ENCODE results near the gene NBEA.
"Not testable (repeated sequence)": the region's sequence is repeated elsewhere in the genome, so short reads cannot be mapped to it uniquely, and the experiment has no call there.

Gene NBEA

DNA sequence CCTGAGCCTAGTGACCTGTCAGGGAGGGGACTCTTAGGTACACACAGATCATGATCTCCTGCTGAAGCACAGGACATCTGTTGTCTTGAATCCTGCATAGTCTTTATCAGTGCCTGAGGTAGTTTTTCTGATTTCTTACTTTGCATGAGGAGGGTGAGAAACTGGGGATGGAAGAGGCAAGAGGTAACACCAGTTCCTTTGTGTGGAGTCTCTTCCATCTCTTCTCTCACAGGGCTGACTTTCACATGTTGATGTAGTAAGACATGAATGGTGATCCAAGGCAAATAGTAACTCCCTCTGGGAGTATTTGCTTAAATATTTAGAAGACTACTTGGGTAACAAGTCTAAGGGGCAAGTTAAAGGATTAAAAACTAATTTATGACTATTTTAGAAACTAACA, 9.5 kb downstream of the NBEA start:
- DNase-seq, result no peak

DNA sequence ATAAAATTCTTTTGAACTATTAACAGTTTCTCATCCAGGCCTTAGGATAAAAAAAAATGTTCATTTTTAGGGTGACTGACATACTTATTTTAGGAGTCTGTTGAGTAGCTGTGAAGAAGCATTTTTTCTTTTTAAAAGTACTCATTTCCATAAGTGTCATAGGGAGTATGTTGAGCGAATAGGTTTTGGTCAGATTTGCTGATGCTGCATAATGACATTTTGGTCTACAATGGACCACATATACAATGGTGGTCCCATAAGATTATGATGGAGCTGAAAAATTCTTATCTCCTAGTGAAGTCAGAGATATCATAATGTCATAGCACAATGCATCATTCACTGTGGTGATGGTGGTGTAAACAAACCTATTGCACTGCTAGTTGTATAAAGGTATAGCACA, 17.4 kb downstream of the NBEA start:
- DNase-seq, result no peak

DNA sequence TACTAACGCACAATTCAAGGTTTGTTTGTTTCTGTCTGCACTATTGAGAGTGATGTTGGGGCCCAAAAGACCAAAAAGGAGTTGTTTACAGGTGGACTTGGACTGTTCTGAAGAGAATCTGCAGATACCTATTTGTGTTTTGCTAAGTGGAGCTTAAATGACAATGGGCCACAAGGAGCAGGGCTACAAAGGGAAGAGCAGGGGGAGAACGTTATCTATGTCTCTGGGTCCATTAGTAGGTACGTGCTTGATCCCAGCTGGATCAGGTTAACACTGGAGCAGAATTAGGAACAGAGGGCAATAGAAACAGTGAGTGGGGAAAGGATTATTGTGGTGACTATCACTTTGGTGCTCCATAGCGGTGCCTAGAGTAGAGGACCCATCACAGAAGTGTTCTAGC, 22.5 kb downstream of the NBEA start:
- no peak for DNase-seq

DNA sequence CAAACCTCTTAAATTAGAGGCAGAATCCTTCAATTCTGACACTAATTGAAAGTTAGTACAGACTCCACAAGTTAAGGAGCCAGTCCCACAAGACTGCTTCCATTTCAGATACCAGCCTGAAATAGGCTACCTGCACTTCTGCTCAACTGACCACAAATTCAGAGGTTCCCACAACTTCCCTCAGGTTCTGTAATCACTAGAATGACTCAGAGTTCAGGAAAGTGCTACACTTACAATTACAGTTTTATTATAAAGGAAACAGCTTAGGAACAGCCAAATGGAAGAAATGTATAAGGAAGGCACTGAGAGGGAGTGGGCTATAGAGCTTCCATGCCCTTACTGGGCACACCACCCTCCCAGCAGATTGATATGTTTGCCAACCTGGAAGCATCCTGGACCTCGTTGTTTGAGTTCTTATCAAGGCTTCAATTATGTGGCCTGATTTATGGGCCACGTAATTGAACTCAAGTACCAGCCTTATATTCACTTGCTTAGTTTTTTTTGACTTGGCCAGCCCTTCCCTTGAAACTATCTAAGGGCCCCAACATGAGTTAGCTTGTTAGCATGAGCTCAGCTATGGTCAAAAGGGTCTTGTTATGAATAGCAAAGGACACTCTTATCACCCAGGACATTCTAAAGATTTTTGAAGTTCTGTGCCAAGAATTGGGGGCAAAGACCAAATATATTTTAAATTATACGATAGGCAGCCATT, 25.9 kb downstream of the NBEA start:
- DNase-seq, result no peak

DNA sequence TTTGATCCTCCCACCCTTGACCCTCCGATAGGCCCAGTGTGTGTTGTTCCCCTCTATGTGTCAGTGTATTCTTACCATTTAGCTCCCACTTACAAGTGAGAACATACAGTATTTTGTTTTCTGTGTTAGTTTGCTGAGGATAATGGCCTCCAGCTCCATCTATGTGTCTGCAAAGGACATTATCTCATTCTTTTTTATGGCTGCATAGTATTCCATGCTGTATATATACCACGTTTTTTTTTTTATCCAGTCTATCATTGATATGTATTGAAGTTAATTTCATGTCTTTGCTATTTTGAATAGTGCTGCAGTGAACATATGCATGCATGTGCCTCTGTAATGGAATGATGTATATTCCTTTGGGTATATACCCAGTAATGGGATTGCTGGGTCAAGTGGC, 27.5 kb downstream of the NBEA start:
- DNase-seq, result not testable (repeated sequence)

DNA sequence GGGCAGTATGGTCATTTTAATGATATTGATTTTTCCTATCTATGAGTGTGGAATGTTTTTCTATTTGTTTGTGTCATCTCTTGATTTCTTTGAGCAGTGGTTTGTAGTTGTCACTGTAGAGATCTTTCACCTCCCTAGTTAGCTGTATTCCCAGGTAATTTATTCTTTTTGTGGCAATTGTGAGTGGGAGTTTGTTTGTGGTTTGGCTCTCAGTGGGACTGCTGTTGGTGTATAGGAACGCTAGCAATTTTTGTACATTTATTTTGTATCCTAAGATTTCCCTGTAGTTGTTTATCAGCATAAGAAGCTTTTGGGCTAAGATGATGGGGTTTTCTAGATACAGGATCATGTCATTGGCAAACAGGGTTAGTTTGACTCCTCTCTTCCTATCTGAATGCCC, 28.9 kb downstream of the NBEA start:
- no peak for DNase-seq

DNA sequence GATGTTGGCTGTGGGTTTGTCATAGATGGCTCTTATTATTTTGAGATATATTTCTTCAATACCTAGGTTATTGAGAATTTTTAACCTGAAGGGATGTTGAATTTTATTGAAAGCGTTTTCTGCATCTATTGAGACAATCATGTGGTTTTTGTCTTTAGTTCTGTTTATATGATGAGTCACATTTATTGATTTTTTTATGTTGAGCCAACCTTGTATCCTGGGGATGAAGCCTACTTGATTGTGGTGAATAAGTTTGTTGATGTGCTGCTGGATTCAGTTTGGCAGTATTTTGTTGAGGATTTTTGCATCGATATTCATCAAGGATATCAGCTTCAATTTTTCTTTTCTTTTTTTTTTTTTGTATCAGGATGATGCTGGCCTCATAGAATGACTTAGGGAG, 29.4 kb downstream of the NBEA start:
- DNase-seq, result no peak

DNA sequence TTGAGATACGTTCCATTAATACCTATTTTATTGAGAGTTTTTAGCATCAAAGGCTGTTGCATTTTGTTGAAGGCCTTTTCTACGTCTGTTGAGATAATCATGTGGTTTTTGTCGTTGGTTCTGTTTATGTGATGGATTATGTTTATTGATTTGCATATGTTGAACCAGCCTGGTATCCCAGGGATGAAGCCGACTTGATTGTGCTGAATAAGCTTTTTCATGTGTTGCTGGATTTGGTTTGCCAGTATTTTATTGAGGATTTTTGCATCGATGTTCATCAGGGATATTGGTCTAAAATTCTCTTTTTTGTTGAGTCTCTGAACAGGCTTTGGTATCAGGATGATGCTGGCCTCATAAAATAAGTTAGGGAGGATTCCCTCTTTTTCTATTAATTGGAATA, 43.1 kb downstream of the NBEA start:
- DNase-seq, result not testable (repeated sequence)

DNA sequence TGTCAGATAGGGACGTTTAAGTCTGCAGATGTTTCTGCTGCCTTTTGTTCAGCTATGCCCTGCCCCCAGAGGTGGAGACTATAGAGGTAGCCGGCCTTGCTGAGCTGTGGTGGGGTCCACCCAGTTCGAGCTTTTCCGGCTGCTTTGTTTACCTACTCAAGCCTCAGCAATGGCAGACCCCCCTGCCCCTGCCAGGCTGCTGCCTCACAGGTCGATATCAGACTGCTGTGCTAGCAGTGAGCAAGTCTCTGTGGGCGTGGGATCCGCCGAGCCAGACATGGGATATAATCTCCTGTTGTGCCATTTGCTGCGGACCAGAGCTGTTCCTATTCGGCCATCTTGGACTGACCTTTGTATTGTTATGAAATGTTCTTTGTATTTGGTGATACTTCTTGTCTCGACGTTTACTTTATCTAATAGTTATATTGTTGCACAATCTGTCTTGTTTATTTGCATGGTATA, 46.3 kb downstream of the NBEA start:
- DNase-seq, result no peak

DNA sequence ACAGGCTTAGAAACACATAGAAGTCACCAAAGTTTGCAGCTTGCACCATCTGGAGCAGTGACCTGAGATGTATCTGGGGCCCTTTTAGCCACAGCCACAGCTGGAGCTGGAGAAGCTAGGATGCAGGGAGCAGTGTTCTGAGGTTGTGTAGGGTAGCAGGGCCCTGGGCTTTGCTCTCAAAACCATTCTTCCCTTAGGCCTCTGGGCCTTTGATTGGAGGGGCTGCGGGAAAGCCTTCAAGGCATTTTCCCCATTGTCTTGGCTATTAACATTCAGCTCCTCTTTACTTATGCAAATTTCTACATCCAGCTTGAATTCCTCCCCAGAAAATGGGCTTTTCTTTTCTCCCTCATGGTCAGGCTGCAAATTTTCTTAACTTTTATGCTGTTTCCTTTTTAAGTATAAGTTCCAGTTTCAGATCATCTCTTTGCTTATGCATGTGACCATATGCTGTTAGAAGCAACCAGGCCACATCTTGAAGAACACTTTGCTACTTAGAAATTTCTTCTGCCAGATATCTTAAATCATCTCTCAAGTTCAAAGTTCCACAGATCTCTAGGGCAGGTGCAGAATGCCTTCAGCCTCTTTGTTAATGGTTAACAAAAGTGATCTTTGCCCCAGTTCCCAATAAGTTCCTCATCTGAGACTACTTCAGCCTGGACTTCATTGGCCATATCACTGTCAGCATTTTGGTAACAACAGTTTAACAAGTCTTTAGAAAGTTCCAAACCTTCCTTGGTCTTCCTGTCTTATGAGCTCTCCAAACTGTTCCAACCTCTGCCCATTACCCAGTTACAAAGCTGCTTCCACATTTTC, 48.5 kb downstream of the NBEA start:
- no peak for DNase-seq

DNA sequence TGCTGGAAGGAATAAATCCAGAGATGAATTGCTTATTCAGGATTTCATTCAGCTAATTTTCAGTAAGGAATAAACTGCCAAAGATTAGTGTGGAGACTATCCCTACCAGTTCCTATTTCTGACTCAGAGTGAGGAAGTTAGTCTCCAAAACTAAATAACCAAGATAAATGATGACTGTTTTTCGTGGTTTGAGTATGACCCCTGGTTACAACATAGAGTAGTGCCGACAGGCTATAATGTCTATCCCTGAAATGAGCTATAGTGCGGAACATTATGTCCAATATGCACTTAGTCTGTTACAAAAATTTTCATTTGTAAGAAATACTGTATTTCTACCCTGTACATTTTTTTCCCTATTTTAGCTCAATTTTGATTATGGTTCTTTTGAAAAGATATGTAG, 51.4 kb downstream of the NBEA start:
- no peak for DNase-seq

DNA sequence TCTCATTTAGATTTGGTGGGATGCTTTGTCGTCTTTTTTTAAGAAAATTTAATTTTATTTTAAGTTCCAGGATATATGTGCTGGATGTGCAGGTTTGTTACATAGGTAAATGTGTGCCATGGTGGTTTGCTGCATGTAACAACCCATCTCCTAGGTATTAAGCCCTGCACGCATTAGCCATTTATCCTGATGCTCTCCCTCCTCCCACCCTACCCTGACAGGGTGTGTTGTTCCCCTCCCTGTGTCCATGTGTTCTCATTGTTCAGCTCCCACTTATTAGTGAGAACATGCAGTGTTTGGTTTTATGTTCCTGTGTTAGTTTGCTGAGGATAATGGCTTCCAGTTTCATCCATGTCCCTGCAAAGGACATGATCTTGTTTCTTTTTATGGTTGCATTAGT, 61.7 kb downstream of the NBEA start:
- DNase-seq, result not testable (repeated sequence)

DNA sequence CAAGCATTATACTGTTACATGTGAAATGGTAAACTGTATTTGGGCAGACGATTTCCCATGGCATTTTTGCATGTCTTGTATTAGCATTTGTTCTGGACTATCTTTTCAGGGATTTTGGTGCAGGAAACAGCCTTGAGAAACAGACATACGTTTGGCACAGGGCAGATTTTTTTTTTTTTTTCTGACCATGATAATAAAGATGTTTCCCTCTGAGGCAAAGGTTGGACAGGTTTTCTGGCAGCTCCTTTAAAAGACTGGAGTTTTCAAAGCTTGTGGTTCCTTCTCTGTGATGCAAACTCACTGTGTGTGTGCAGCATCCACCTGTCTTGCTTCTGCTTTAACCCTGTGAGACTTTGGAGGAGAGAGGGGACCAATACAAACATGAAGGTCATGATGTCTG, 63.0 kb downstream of the NBEA start:
- no peak for DNase-seq

DNA sequence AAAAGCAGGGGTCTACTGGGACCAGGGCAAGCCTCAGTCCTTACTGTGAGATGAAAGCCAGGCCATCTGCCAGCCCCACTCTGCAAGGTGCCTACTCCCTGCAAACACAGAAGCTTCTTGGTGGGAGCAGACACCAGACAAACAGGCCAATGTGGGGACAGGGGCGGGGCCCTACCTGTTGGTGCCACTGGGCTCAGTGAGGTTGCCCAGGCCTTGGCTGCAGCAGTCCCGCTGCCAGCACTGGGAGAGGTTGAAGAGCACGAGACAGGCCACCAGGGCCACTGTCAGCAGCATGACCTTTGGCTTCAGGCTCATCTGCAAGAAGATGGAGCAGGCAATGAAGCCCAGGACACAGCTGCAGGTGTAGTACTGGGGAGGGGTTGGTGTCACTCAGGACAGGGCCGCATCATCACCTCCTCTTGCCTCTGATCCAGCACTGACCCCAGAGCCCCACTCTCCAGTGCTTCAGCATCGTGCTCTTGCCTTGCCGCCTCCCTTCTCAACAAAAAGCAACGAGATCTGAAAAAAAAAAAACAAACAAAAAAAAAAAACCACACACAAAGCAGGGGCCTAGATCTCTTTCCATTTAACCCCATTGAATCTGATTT, 72.6 kb downstream of the NBEA start:
- no peak for DNase-seq

DNA sequence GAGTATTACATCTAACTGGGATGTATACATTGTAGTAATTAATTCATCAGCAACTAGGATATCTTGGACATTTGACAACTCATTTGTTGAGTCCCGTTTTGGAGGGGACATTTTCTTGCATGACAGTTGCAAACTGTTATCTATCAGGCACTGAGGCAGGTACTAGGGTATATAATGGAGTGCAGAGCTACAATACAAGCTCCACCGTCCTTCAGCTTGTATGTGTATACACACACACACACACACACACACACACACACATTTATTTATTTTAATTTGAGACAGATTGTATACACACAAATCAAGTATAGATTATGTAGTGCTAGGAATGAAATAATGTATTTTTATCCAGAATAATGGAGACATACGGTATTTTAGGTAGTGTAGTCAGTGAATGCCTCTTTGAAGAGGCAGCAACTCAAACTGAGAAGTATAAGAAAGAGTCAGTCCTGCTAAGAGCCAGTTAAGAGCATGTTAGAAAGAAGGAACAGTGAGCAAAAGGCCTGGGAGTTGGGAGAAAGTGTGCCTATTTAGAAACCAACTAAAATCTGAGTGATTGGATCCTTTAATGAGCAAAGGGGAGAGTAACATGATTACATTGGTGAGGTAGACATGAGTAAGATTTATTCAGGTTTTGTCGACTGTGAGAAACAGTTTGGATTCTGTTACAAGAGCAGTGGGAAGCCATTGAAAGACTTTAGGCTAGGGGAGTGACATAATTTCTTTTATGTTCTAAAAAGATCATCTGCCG, 74.5 kb downstream of the NBEA start:
- no peak for DNase-seq

DNA sequence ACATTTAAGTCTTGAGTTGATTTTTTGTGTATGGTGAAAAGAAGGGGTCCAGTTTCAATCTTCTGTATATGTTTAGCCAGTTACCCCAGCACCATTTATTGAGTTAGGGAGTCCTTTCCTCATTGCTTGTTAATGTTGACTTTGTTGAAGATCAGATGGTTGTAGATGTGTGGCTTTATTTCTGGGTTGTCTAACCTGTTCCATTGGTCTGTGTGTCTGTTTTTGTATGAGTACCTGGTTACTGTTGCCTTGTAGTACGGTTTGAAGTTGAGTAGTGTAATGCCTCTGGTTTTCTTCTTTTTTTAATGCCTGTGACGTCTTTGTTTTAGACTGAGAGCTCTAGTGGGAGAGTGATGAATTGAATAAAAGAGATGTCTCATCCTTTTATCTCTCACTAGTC, 83.2 kb downstream of the NBEA start:
- no peak for DNase-seq

DNA sequence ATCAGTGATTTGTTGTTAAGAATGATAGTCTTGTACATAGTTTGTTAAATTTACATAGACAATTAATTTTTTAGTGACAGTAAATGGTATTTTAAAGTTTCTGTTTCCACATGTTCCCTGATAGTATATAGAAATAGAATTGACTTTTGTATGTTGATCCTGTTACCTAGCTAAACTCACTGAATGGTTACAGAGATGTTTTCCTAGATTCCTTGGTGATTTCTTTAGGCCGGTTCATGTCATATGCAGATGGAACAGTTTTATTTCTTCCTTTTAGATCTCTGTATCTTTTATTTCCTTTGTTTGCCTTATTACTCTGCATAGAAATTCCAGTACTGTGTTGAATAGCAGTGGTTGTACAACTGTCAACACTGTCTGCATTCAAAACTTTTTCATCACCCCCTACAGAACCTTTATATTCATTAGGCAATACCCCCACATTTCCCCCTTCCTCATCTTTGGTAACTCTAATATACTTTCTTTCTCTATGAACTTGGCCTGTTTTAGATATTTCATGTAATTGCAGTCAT, 86.3 kb downstream of the NBEA start:
- DNase-seq, result no peak

DNA sequence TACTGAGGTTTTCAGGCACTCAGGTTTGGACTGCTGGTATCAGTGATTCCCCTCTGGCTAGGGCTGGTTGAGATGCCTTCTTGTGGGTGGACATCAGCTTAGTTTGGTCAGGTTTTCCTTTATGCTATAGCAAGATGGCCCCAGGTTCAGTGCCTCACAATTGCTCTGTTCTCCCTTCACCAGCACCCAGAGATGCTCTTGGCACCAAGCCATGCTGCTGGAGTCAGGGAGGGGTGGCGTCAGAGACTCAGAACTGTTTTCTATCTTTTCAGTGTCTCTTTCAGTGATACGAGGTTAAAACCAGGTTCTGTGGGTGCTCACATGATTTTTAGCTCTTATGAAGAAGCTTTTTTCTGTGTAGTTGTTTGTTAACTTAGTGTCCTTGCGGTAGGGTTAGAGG, 96.9 kb downstream of the NBEA start:
- DNase-seq, result no peak

DNA sequence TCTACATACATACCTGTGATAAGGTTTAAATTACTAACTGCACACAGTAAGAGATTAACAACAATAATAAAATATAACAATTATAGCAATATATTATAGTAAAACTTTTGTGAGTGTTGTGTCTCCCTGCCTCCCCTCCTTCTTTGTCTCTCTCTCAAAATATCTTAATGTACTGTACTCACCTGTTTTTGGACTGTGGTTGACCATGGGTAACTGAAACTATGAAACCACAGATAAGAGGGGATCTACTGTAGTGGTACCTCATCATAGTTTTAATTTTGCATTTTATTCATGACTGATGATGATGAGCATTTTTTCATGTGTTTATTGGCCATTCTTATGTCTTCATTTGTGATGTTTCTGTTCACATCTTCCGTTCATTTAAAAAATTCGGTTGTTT, 104.5 kb downstream of the NBEA start:
- DNase-seq, result no peak

DNA sequence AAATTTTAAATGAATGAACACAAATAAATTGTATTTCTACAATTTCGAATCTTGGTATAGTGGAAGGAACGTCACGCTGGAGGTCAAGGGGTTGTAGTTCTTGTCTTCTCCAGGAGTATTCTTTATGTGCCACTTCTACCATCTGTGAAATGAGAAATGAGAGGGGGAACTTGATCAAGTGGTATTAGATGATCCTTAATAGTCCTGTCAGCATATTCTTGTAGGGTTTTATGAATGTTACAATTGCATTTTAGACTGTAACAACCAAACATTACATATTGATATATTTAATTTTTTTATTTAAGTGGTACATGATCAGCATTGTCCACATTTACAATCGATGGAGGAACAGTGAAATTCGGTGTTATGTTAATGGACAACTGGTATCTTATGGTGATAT, 113.6 kb downstream of the NBEA start:
- no peak for DNase-seq

DNA sequence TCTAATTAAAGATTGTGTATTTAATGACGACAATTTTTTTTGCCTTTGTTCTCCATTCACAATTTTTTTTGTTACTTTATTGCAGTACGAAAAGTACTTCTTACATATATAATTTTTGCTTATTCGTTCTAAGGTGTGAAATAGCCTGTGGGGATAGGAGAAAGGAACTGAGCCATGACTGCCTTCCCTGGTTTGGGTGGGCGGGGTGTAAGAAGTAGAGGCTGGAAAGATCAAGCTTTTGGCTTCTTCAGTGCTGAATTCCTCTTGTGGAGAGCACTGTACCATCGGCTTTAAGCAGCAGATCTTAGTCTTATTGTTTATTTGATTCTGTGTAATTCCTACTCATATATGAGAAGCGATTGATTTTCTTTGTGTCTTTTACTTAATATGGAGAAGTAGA, 115.8 kb downstream of the NBEA start:
- no peak for DNase-seq

DNA sequence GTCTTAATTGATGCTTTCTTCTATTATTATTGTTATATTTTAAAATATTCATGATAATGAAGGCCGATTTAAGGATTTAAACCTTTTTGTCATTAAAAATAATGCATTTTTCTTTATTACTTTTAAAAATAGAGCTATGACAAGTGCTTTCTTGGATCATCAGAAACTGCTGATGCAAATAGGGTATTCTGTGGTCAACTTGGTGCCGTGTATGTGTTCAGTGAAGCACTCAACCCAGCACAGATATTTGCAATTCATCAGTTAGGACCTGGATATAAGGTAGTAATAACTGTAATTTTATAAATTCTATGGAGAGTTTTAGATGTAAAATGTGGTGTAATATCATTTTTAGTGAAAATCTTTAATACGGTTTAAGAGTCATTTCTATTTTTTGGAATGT, 116.5 kb downstream of the NBEA start:
- DNase-seq, result not testable (repeated sequence)

DNA sequence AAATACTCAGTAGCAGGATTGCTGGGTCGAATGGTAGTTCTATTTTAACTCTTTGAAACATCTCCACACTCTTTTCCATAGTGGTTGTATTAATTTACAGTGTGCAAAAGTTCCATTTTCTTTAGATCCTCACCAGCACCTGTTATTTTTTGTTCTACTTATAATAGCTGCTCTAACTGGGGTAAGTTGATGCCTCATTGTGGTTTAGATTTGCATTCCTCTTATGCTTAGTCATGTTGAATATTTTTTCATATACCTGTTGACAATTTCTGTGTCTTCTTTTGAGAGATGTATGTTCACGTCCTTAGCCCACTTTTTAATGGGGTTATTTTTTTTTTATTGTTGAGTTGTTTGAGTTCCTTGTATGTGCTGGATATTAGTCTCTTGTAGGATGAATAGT, 144.6 kb downstream of the NBEA start:
- no peak for DNase-seq

Measured in CD4-positive, alpha-beta T cell treated with Interleukin-17A for 4 hours (primary cell).